AG09309 (cell line): ENCODE results near the gene MYCBP.

ENCODE experiments used
- DNase-seq: peaks from one replicate; pipeline ENCODE4 v3.0.0-alpha.2; 2010; ENCODE audit warnings: low read depth
- H3K4me3 ChIP-seq: 2 replicates; pipeline ENCODE4 v1.5.1; 2011; ENCODE audit warnings: mild to moderate bottlenecking, low read depth, low read length, moderate library complexity; ENCODE audit not compliant: control insufficient read depth
- TF ChIP-seq, protein P1 (sequence below): IDR thresholded peaks from 2 replicates; pipeline ENCODE4 v1.5.1; 2011; ENCODE audit warnings: mild to moderate bottlenecking, low read depth, low read length, inconsistent platforms; ENCODE audit not compliant: insufficient read depth, control insufficient read depth; ENCODE audit errors: missing control alignments

MYCBP gene

DNA sequence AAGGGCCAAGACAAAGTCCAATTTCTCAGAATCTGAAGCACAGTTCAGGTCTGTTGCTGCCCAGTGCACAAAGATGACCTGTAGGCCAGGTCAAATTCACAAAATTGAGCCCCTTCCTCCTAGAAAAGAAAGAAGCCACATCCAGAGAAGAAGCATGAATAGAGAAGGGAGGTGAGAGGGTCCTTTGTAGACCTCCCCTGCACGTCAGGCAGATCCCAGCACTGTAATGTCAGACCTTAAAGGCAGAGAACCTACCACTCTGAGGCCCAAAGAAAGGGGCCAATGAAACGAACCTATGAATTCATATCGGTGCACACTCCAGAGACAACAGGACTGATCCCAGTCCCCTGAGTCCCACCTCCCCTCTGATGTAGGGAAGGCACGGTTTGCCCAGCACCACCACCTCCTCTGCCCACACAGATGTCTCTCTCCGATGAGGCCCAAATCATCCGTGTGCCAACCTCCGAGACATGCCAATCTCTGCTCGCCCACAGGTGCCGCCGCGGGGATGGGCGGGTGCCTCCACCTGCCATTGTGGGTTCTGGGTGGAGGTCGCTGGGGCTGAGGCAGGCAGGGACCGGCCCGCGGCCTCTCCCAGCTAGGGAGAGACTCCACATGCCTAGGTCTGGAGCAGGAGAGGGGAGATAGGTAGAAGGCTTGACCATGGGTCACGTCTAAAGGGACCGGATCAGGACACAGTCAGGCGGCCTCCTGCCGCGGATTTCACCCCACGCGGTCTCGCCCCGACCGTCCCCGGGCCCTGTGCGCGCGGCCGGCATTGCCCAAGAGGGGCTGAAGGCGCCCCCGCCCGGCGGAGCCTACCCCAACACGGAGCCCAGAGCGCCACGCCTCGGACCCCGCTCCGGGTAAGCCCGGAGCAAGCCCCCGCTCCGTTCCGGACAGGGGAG is 55.6 kb downstream of the MYCBP start:
- TF ChIP-seq, protein P1, sequence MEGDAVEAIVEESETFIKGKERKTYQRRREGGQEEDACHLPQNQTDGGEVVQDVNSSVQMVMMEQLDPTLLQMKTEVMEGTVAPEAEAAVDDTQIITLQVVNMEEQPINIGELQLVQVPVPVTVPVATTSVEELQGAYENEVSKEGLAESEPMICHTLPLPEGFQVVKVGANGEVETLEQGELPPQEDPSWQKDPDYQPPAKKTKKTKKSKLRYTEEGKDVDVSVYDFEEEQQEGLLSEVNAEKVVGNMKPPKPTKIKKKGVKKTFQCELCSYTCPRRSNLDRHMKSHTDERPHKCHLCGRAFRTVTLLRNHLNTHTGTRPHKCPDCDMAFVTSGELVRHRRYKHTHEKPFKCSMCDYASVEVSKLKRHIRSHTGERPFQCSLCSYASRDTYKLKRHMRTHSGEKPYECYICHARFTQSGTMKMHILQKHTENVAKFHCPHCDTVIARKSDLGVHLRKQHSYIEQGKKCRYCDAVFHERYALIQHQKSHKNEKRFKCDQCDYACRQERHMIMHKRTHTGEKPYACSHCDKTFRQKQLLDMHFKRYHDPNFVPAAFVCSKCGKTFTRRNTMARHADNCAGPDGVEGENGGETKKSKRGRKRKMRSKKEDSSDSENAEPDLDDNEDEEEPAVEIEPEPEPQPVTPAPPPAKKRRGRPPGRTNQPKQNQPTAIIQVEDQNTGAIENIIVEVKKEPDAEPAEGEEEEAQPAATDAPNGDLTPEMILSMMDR: no peak
- DNase-seq: no peak
- H3K4me3 ChIP-seq: no peak overlapping the region

DNA sequence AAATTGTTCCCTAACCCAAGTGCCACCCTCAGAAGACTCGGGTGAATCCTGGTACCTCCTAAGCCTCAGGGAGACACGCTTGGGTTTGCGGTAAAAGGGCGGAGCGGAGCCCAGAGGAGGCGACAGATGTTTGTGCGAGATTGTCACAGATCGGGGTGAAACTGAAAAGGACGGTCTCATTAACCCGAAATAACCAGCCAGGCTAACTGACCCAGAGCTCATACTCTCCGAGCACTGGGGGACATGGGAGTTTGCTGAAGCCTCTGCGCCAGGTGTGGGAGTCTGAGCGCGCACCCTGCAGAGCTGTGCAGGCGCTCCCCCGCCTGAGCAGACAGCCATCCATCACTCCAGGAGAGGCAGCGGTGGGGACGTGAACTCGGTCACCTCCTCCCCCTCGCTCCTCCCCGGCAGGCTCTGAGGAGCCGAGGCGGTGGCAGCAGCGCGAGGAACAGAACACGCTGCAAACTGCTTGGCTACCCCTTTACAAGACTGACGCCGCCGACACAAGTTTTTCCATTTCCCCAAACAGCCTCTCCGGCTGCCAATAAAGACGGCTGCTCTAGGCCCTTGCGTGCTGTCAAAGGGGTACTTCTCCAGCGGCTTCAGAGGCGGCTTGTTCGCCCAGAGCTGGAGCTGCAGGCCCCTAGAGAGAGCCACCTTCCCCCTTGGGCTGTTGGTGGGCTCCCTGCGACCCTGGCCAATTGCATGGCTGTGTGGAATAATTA is 57.1 kb downstream of the MYCBP start:
- DNase-seq: no peak
- H3K4me3 ChIP-seq: no peak overlapping the region
- TF ChIP-seq, protein P1: no peak

DNA sequence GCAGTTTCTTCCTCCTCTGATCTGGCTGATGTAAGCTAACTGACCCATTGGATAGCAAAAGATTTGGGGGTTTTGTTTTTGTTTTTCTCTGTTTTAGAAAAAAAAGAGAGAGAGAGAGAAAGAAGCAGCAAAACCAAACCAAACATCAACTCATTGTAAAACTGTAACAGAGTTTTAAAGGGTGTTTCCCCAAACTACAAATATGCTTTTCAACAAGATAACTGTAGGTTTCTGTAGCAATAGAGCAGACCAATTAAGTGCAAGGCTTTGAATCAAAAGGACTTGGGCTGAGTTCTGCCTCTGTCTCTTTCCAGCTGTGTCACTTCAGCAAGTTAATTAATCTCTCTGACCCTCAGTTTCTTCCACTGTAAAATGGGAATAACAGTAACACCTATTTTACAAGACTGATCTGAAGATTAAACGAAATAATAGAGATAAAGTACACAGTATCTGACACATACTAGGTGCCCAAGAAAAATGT is 58.1 kb downstream of the MYCBP start:
- DNase-seq: no peak
- TF ChIP-seq, protein P1: no peak
- no peak overlapping the region for H3K4me3 ChIP-seq

DNA sequence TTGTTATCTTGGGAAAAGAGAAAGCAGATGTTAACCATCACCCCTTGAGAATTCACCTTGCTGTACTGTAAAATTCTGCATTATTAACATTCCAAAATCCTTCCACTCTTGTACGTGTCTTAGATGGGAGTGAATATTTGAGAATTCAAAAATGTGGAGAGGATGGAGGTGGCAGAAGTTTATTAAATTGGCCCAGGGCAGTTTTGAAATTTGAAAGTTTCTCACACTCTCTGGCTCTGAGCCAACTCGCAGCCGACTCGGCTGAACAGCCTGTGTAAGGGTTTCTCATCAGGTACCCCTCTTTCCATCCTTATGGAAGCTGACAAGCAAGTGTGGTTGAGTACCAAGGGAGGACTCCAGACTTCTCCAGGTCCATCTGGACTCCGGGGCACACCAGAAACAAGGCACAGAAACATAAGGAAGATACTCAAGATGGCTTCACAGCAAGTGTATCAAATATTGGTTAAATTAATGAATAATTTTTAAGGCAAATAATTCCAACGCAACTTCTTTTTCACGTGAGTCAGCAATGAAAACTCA is 58.6 kb downstream of the MYCBP start:
- DNase-seq: no peak
- TF ChIP-seq, protein P1: no peak
- no peak overlapping the region for H3K4me3 ChIP-seq

DNA sequence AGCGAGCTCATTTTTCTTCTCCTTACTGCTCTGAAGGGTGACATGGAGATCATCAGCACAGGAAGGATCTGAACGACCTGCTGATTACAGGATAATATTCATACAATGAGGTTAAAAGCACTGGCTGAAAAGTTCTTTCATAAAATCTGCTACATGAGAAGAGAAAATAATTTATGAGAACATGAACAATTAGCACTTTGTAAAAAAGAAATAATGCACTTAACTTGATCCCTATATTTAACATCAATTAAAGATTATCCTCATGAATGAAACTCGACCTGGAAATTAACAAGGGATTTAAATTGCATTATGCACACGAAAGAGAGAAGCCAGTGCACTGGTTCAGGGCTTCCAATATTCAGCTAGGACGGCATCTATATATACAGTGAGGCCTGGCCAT is 60.2 kb downstream of the MYCBP start:
- H3K4me3 ChIP-seq: no peak overlapping the region
- DNase-seq: no peak
- TF ChIP-seq, protein P1: no peak
